Measurements from ENCODE around the gene USP2.

- no peak for TF ChIP-seq EZH2 (IDR thresholded peaks at IDR 0.05; ENCODE audit: borderline replicate concordance, low read length)
- no peak for TF ChIP-seq CTCF (conservative IDR thresholded peaks at IDR 0.05 in 1 of 2, IDR thresholded peaks at IDR 0.05 in 1 of 2; ENCODE audit: extremely low read depth in 1 of 2, insufficient read depth in 1 of 2, low read depth in 1 of 2, low read length in 2 of 2)
Observed at GRCh38 chr11:119414734-119415133, 33.2 kb upstream of the USP2 start.

Measured in mammary epithelial cell (primary cell).